Measurements from ENCODE around the gene MAPK8IP2. TPM values are rescaled to one million over a fixed set of nuclear protein-coding genes. Genes with fewer than 3 reads are reported as not detected.

Gene MAPK8IP2
- total and polyA plus RNA-seq, 2 of the 13 experiments (the other 11 are each of a cell fraction or from before 2014, with no cell fraction given): 1.3 to 2.6 TPM

DNA sequence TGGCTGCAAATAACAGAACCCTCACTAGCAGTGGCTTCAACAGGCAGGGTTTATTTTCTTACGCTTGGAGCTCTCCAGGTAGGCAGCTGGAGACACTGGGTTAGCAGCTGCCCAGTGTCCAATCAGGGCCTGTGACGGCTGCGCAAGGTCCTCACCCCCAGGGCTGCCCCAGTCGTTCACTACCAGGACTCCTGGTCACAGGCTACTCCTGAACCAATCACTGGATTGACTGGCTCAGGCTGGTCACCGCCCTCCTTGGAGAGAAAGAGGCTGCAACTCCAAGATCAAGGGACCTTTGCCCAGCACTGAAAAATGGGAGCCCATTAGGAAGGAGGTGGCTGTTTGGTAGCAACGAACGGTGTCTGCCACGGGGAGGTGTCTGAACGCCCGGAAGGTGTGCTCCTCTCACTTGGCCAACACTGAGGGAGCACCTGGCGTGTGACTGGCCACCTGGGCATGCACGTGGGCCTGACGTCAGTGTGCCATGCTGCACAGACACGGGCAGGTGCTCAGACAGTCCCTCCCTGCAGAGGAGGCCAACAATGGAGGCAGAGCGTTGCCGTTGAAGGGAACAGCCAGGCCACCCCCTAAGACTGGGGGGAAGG is 22.2 kb downstream of the MAPK8IP2 start (continued):
- TF ChIP-seq ZNF44 (CRISPR knock-in tag; IDR thresholded peaks at IDR 0.05) (no peak), HDAC1 (CRISPR knock-in tag; IDR thresholded peaks at IDR 0.05) (peak; percentile 19; the same call in 1 of the 2 replicates), ZNF335 (CRISPR knock-in tag; IDR thresholded peaks at IDR 0.05) (no peak), HES4 (CRISPR knock-in tag; IDR thresholded peaks at IDR 0.05; ENCODE audit: borderline replicate concordance) (no peak), ZNF883 (CRISPR knock-in tag; IDR thresholded peaks at IDR 0.05; ENCODE audit: not compliant biosample characterization) (no peak), MYNN (CRISPR knock-in tag; IDR thresholded peaks at IDR 0.05; ENCODE audit: low read depth) (no peak), RFXAP (CRISPR knock-in tag; IDR thresholded peaks at IDR 0.05; ENCODE audit: borderline replicate concordance) (0 out of 2 replicates have a peak, but pooled peaks have one; percentile 63), ZBTB3 (CRISPR knock-in tag; IDR thresholded peaks at IDR 0.05; ENCODE audit: borderline replicate concordance, low read depth) (no peak), ZNF260 (CRISPR knock-in tag; IDR thresholded peaks at IDR 0.05; ENCODE audit: borderline replicate concordance, low read depth) (no peak), ZNF720 (CRISPR knock-in tag; IDR thresholded peaks at IDR 0.05) (no peak), ZNF713 (CRISPR knock-in tag; IDR thresholded peaks at IDR 0.05) (peak; percentile 79; the same call in 1 of the 2 replicates), ZMYM4 (CRISPR knock-in tag; IDR thresholded peaks at IDR 0.05) (no peak), MLLT10 (CRISPR knock-in tag; IDR thresholded peaks at IDR 0.05) (no peak), ZNF598 (CRISPR knock-in tag; IDR thresholded peaks at IDR 0.05; ENCODE audit: borderline replicate concordance) (no peak)
- TF ChIP-seq, protein P1, sequence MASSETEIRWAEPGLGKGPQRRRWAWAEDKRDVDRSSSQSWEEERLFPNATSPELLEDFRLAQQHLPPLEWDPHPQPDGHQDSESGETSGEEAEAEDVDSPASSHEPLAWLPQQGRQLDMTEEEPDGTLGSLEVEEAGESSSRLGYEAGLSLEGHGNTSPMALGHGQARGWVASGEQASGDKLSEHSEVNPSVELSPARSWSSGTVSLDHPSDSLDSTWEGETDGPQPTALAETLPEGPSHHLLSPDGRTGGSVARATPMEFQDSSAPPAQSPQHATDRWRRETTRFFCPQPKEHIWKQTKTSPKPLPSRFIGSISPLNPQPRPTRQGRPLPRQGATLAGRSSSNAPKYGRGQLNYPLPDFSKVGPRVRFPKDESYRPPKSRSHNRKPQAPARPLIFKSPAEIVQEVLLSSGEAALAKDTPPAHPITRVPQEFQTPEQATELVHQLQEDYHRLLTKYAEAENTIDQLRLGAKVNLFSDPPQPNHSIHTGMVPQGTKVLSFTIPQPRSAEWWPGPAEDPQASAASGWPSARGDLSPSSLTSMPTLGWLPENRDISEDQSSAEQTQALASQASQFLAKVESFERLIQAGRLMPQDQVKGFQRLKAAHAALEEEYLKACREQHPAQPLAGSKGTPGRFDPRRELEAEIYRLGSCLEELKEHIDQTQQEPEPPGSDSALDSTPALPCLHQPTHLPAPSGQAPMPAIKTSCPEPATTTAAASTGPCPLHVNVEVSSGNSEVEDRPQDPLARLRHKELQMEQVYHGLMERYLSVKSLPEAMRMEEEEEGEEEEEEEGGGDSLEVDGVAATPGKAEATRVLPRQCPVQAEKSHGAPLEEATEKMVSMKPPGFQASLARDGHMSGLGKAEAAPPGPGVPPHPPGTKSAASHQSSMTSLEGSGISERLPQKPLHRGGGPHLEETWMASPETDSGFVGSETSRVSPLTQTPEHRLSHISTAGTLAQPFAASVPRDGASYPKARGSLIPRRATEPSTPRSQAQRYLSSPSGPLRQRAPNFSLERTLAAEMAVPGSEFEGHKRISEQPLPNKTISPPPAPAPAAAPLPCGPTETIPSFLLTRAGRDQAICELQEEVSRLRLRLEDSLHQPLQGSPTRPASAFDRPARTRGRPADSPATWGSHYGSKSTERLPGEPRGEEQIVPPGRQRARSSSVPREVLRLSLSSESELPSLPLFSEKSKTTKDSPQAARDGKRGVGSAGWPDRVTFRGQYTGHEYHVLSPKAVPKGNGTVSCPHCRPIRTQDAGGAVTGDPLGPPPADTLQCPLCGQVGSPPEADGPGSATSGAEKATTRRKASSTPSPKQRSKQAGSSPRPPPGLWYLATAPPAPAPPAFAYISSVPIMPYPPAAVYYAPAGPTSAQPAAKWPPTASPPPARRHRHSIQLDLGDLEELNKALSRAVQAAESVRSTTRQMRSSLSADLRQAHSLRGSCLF (CRISPR knock-in tag; IDR thresholded peaks at IDR 0.05; ENCODE audit: borderline replicate concordance): no peak
- TF ChIP-seq, protein P2, sequence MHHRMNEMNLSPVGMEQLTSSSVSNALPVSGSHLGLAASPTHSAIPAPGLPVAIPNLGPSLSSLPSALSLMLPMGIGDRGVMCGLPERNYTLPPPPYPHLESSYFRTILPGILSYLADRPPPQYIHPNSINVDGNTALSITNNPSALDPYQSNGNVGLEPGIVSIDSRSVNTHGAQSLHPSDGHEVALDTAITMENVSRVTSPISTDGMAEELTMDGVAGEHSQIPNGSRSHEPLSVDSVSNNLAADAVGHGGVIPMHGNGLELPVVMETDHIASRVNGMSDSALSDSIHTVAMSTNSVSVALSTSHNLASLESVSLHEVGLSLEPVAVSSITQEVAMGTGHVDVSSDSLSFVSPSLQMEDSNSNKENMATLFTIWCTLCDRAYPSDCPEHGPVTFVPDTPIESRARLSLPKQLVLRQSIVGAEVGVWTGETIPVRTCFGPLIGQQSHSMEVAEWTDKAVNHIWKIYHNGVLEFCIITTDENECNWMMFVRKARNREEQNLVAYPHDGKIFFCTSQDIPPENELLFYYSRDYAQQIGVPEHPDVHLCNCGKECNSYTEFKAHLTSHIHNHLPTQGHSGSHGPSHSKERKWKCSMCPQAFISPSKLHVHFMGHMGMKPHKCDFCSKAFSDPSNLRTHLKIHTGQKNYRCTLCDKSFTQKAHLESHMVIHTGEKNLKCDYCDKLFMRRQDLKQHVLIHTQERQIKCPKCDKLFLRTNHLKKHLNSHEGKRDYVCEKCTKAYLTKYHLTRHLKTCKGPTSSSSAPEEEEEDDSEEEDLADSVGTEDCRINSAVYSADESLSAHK (CRISPR knock-in tag; IDR thresholded peaks at IDR 0.05; ENCODE audit: borderline replicate concordance): no peak
- TF ChIP-seq, protein P3, sequence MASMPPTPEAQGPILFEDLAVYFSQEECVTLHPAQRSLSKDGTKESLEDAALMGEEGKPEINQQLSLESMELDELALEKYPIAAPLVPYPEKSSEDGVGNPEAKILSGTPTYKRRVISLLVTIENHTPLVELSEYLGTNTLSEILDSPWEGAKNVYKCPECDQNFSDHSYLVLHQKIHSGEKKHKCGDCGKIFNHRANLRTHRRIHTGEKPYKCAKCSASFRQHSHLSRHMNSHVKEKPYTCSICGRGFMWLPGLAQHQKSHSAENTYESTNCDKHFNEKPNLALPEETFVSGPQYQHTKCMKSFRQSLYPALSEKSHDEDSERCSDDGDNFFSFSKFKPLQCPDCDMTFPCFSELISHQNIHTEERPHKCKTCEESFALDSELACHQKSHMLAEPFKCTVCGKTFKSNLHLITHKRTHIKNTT (CRISPR knock-in tag; IDR thresholded peaks at IDR 0.05): no peak
- TF ChIP-seq, protein P4, sequence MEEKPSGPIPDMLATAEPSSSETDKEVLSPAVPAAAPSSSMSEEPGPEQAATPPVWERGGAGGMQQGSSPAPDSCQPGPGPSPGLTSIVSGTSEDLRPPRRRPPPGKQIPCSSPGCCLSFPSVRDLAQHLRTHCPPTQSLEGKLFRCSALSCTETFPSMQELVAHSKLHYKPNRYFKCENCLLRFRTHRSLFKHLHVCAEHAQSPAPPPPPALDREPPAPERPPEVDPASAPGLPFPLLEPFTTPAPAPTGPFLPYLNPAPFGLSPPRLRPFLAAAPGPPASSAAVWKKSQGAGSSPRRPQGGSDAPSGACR (CRISPR knock-in tag; IDR thresholded peaks at IDR 0.05): no peak
